CD1c-positive myeloid dendritic cell (primary cell): ENCODE results near the gene CCDC141.

Experiments
- DNase-seq: peaks from one replicate; pipeline ENCODE4 v3.0.0-alpha.2; 2016; ENCODE audit errors: extremely low spot score

The CCDC141 gene

DNA sequence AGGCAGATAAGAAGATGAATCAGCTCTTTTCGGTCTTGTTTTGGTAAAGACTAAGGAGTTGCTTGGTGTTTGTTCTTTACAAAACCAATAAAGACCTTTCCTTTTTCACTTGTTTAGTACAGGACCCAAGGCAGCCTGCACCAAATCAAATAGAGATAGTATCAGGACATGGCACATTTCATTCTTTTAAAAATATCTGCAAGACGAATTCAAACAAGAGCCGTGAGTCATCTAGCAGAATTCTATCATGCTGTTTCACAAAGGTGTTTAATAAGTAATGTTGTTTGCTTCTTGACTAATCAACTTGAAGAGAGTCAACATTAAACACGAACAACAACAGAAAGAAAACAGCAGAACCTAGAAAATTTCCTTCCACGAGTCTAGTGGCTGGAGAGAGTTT lies 139.9 kb downstream of the CCDC141 start:
- DNase-seq = no peak

DNA sequence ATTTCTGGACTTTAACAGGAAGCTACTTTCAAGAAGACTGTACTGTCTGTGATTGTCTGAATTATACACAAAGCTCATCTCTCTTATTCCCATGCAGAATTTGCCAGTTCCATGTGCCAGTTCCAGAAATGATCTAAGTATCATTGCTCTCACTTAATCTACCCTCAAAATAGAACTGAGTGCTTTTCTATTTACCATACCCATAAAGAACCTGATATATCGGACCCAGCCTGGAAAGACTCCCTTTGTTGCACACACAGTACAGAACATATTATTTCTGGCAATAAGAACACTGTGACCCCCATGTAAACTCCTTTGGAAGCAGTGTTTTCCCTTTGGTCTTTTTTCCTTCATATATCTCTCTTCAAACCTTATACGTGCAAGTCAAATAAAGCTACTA lies 140.4 kb downstream of the CCDC141 start:
- DNase-seq = no peak

DNA sequence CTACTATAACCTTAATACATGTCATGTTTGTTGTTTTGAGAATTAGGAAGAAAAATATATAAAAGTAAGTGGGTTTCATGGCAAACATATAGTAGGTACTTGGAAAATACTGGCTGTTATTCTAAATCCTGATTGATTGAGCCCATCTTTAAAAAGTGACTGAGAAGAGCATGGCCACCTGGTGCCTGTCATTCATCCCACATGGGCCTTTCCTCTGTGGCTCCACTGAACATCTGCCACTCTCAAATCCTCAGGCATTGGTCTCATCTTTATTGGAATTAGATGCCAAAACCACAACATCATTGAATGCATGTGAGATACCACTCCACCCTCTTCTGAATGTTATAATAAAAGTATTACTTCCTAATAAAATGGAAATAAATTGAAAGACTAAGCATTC lies 141.1 kb downstream of the CCDC141 start:
- no peak for DNase-seq

DNA sequence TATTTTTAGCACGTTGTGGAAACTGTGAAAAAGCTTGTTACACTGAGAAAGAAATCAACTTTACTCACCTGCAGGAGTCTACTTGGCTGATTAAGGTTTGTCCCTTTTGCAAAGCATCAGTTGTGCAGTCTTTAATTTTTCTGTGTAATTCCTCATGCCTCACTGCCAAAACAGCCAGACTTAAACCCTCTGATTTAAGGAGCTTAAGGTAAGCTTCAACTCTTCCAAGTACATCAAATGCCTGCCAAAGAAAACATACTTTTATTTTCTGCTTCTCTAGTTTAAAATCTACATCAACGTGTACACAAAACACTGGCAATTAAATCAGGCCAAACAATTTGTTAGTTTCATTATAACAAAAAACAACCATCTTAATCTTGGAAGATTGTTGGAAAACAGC lies 144.7 kb downstream of the CCDC141 start:
- no peak for DNase-seq

DNA sequence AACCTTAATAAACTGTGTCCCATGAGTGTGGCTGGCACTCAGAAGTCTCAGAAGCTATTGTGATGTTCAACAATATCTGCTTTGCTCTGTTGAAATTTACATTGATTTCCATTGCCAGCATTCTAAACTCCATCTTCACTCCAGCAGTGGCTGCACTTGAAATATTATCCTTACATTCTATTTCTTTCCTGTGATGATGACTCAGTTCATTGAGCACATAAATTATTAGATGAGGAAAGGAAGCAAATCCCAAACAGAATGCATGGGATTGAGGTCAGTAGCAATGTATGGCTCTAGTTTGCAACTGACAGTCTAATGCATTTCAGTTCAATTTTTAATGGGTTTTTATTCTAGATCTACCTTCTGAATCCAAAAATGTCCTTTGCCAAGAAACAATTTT lies 150.3 kb downstream of the CCDC141 start:
- DNase-seq = no peak

DNA sequence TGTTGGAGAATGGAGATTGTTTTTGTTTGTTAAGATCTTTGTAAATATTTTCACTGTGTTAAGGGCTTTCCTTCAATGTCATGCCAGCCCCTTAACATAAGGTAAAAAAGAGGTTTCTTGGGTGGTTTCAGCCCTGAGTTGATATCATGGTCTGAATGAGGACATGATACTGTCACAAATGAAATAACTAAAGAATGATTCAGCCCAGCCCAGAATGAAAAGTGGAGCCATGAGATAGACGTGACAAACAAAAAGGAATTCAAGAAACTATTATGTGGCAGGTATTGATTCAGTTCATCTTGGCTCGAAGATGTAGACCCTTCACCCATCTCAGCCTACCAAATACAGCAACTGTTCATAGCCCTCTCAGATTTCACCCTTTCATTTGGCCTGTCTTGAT lies 154.1 kb downstream of the CCDC141 start:
- no peak for DNase-seq

DNA sequence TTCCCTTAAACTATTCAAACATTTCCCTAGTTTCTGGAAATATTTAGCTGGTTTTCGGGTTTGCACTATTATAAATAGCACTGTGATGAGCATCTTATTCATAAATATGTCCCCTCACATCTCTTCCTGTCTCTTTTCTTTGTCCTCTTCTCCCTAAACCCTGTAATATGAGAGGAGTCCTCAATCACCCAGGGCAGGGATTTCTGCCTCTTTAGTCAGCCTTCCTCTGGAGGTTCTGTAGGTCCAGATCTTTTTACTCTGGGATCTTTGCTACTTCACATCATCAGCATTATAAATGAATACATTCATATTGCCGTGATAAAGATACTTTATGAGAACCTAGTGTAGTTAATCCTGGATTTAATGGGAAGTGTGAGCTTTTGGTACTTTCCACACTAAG lies 154.8 kb downstream of the CCDC141 start:
- DNase-seq = no peak

DNA sequence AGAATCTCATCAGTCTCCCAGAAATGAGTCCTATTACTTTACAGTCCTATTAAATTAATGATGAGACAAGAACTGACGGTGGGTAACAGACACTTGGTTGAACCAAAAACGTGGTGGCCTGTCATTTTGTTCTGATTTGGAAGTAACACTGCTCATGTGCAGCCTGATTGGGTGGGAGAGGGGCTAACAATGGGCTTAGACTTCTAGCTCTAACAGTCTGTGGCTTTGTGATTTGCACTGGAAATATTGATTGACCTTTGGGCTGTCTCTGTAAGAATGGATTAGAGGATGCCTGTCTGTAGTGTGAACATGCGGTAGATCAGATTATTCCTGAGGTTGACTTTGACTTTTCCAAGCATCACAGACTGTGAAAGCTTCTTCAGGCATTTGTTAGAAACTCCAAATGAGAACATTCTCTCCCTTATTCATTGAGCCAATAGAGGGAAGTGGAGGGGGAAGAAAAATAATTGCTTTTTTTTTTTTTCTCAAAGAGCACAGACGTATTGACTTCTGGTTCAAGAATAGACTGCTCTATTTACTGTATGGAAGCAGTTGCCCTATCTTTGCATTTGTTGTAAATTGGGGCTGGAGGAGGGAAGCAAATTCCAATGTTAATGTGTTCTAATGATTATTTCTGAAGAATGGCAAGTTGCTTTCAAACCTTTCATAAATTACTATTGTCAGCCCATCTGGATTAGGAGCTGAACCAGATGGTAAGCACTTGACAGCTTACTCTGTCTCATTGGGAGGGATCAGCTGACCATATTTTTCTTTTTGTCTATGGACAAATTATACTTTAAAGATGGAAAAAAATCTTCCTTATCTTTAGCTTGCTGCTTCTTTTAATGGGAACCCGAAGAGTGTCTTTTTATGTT lies 156.9 kb downstream of the CCDC141 start:
- no peak for DNase-seq

DNA sequence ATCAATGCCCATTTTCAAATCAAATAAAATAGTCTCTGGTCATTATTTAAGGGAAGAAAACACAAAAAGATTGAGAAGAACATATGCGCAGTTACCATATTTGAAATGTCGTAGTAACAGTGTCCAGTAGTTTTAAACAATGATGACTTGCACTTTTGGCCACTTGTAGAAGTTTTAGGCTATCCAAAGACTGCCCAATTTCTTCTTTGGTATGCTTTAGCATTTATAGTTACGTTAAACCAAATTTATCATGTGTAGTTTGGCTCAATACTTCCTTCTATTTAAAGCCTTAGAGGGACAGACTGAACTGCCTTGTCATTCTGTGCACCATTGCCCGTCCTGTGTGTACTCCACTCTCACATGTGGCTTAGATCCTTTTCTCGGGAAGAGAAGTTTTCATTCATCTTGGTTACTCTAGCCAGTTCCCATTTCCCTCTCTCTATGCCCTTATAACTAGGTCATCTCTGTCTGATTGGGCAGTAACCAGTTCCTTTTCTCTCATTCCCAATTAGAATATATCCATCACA lies 157.9 kb downstream of the CCDC141 start:
- peak; percentile 13 for DNase-seq

DNA sequence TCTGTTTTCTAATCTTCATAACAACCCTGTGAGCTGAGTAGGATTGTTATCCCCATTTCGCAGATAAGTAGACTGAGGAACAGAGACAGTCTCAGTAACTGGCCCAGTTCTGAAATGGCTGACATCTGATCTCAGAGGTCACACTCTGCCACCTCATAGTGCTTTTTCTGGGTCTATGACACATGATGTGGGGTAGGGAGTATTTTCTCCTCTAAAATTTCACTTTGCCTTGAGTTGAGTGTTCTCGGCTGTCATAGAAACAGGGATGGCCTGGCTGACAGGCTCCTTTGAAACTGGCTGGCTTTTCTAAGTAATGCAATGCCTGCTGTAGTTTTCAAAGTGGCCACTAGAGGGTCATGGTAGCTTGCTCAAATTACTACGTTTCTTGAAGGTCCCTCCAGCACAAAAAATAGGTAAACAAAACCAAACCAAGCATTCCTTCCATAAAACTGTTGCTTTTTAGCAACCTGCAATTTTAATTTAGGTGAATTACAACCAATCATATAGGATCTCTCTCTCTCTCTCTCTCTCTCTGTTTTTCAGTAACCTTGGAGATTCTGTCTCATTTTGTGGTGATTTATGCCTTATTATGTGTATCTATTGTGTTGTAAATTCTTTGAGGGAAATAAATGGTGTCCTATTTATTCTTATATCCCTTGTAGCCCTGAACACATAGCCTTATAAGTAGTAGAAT lies 158.5 kb downstream of the CCDC141 start:
- peak; percentile 77 for DNase-seq

DNA sequence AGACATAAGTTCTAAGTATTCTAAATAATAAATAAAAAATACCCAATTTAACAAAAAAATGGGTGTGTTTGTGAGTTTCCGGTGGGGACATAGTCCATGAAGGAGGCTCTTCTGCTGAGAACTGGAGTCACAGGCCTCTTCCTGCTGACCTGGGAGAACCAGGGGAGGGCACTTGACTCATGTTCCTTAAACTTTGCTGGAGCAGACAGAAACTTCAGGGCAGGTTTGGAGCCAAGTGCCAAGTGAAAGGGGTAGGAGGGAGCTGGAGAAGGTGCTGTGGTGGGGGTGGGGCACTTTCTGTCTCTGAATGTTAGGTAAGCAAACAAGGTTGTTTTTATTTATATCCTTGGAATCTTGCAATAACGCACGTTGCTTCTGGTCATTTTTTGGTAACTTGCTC lies 163.9 kb downstream of the CCDC141 start:
- DNase-seq = no peak

DNA sequence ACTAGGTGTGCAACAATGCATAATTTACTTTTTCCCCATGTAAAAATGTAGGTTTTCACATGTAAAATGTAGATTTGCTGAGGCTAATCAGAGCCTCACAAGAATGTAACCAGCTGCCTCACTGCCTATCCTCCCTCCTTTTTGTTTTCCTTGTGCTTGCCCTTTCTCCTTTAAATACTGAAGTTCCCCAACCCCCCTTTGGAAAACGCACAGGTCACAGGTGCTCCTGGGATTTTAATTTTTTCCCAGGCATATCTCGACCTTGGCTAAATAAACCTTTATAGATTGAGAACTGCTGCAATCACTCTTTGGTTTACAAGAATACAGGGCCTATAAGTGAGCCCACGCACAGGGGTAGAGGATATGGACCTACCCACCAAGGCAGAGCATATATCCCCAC lies 165.5 kb downstream of the CCDC141 start:
- no peak for DNase-seq

DNA sequence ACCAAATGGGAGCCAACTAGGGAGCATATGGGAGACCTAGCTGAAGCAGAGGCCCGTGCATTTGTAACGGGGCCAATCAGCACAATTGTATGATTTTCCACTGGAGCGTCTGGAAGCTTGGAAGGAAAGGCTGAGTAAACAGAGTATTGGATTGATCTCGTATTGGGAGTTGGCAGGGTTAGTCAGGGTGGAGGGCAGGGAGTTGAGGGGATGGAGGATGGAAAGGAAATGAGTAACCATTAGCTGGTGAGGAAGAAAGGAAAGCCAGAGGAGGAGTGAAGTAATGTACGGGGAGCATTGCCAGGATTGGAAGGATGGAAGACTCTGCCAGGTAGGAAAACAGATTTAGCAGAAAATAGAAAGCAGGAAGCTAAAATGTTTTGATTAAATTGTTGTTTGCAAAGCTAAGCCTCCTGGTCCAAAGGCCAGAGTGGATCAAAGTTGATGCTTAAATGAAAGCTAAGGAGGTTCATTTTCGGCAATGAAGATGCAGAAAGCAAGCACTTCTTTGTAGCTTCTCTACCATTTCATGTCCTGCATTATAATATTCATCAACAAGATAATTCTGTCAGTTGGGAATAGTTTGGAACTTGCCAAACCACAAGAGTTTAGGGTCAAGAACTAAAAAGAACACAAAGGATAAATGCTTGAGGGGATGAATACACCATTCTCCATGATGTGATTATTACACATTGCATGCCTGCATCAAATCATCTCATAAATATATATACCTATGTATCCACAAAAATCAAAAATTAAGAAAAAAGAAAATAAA lies 167.1 kb downstream of the CCDC141 start:
- no peak for DNase-seq

DNA sequence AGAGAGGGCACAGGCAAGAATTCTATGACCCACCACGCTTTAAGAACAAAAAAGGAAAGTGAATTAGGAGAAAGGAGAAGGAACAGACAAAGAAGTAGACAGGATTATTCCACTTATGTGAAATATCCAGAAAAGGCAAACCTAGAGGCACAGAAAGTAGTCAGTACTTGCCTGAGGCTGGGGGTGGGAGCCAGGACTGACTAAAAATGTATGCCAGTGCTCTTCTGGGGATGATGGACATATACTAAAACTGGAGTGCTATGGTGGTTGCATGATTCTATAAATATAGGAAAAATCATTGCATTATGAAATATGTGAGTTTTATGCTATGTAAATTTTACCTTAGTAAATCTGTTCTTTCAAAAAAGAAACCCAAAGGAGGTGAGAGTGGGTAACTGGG lies 168.9 kb downstream of the CCDC141 start:
- DNase-seq = no peak

DNA sequence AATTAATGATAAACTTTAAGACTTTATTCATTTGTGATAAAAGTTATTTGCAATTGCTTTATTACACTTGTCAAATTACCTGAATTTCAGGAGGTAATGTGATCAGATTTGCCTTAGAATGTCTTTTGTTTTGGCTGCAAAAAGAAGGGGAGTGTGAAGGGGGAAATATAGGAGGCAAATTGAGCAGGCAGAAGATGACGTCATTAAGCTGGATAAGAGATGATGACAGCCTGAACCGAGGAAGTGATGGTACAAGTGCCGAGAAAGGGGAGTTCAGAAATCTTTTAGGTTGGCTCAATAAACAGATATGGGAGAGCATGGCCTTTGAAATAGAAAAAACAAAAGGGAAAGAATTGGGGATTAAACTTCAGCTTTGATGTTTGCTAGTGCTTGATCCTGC lies 169.7 kb downstream of the CCDC141 start:
- no peak for DNase-seq

DNA sequence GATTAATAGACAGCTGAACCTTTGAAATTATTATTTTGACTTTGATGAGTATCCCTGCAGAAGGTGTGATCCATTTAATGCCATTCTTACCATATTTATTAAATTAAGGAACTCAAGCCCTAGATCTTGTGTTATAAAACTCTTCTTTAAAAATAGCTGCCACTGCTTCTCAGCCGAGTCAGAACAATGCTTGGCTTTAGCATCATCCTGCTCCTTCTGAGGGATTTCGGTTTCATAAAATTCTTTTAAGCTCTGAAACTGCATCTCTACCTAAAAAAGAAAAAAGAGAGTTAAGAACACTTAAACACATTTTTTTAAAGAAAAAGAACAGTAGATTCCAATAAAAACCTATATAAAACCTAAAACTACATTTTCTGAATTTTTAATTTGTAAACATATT lies 172.1 kb downstream of the CCDC141 start:
- DNase-seq = no peak

DNA sequence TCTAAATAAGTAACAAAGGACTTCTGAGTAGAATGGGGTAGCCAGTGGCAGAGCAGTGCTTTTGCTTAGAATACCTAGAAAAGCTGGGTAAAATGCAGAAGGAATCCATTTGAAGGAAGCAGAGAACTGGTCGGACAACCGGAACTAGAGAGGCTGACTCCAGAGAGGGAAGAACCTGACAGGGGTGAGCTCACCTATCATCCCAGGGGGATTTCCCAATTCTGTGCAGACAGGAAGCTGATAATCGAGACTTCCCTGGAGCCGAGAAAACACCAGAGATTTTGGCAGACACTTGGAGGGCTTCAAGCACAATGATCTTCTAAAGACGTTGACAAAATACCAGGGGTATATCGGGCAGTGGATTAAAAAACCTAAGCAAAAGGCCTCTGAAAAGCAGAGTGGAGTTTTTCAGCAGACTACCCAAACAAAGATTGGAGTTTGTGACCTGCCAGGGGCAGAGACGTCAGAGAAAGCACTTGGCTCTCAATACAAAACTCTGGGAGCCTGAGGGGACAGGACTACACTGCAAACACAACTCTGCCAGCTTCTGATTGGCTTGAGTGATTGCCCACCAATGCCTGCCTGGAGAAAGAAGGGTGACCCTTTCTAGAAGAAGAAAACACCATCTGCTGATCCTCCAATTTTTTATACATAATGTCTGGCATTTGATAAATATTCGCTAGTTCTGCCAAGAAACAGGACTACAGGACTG lies 175.3 kb downstream of the CCDC141 start:
- no peak for DNase-seq

DNA sequence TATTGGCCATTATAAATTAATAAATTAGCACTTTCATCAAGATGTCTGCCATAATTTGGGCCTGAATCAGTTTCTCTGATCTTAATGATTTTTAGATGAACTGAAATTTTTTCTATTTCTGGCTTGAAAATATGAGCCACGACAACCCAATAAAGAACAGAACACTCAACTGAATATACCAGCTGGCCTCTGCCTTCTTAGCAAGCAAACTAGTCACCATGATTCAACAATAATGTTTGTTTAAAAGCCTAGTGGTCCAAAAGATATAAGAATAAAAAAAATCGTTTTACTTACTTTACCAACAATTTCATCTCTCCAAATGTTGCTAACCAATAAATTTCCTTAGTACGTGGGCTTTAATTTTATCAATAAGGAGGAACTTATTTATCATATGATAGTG lies 176.0 kb downstream of the CCDC141 start:
- DNase-seq = no peak

DNA sequence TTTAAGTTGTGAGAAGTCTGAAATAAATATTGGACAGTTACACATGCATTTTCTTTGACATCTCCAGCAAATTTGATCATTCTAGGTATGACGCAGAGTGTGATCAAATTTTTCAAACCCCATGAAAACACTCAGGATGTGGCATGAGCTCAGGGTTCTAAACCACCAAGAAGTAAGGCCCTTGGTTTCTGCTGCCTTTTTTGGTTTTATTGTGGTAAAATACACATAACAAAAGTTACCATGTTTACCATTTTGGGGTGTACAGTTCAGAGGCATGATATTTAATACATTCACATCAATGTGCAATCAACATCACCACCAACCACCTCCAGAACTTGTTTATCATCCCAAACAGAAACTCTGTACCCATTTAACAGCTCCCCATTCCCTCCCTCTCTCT lies 178.4 kb downstream of the CCDC141 start:
- no peak for DNase-seq

DNA sequence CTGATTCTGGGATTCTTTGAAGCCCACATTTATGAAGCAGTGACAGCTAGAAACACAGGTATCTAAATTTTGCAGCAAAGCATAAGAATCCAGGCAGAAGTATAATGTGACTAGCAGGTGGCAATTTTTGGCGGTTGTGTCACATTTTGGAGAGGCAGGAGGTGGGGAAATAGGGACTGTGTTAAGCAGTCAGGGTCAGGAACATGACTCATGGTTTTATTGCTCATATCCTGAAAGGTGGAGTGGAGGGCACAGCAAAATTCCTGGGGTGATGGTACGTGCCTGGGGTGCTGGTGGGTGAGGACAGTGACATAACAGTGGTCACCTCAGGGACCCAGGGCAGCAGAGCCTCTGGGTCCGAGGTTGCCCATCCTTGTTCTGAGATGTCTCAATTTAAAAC lies 179.2 kb downstream of the CCDC141 start:
- DNase-seq = no peak

DNA sequence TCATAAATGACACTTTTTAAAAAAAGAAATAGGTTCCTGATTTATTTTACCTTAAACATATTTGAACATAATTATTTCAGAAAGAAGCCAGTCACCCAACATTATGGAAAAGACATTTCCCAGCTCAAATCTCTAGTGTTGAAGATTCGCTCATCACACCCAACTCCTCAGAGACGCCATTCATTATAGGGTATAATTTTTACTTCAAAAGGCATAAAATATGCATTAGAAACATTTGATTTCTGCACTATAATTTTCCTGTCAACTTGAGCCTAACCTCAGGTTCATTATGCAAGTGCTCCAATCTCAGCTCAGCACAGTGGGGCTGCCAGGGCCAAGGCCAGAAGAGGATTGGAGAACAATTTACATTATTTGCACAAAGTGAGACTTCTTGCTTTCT lies 183.9 kb downstream of the CCDC141 start:
- DNase-seq = no peak
